Hepatocyte (in vitro differentiated cells): ENCODE measurements around the gene ATP1A4.

Experiments
- CTCF ChIP-seq: fragments of 200-600 bp; sonication (generic); IDR thresholded peaks from 2 replicates; pipeline ENCODE4 v1.5.1; 2016; ENCODE audit warnings: antibody characterized with exemption, mild to moderate bottlenecking; ENCODE audit not compliant: poor library complexity
- EZH2phosphoT487 ChIP-seq: fragments of 200-600 bp; sonication (generic); IDR thresholded peaks from one replicate; pipeline ENCODE4 v1.6.1; 2018; ENCODE audit warnings: antibody characterized with exemption, mild to moderate bottlenecking, low read depth, moderate library complexity; ENCODE audit not compliant: unreplicated experiment, severe bottlenecking

- TF ChIP-seq CTCF (no peak), EZH2phosphoT487 (no peak)
Measured at GRCh38 chr1:160232911-160233310, 81.5 kb downstream of the ATP1A4 start.
